HTR-8/SVneo (cell line): ENCODE results near the gene NBL1.

ENCODE experiments used
- DNase-seq: peaks from one replicate; pipeline ENCODE4 v3.0.0; 2011; ENCODE audit warnings: low spot score, mixed read lengths; ENCODE audit not compliant: insufficient read length
- FAIRE-seq: peaks from 2 replicates; lab custom pipeline; 2011; peaks lifted over from hg19 to GRCh38; lab: Jason Lieb, UNC

NBL1 gene

GRCh38 chr1:19664453-19665185 is 20.5 kb downstream of the NBL1 start, which contains the start of gene HTR6:
TSS of gene HTR6 (plus strand) at chr1:19664875. CDS start at chr1:19665754, 879 bp downstream.
- DNase-seq, result no peak
- FAIRE-seq, result no peak

- DNase-seq (no peak), FAIRE-seq (no peak)
These were observed 21.0 kb downstream of the NBL1 start for GRCh38 chr1:19665186-19665495.

- DNase-seq (no peak), FAIRE-seq (no peak)
These were observed 21.7 kb downstream of the NBL1 start for GRCh38 chr1:19665496-19666465.

GRCh38 chr1:19668888-19669287 is 24.8 kb downstream of the NBL1 start:
- DNase-seq (no peak), FAIRE-seq (no peak)

- DNase-seq (no peak), FAIRE-seq (no peak)
These were observed 26.7 kb downstream of the NBL1 start for GRCh38 chr1:19670787-19671186.

- FAIRE-seq (no peak), DNase-seq (no peak)
These were observed 28.1 kb downstream of the NBL1 start for GRCh38 chr1:19672237-19672636.

- FAIRE-seq (no peak), DNase-seq (no peak)
These were observed 31.7 kb downstream of the NBL1 start for GRCh38 chr1:19675797-19676196.

- DNase-seq (peak; percentile 48), FAIRE-seq (no peak)
These were observed 32.4 kb downstream of the NBL1 start for GRCh38 chr1:19676438-19676922.

GRCh38 chr1:19678493-19678892 is 34.4 kb downstream of the NBL1 start:
- no peak for DNase-seq
- FAIRE-seq, result no peak

- FAIRE-seq (no peak), DNase-seq (no peak)
These were observed 34.9 kb downstream of the NBL1 start for GRCh38 chr1:19678931-19679453.

- DNase-seq (no peak), FAIRE-seq (no peak)
These were observed 35.6 kb downstream of the NBL1 start for GRCh38 chr1:19679691-19680090.

- DNase-seq (no peak), FAIRE-seq (no peak)
These were observed 36.5 kb downstream of the NBL1 start for GRCh38 chr1:19680644-19681043.

GRCh38 chr1:19682257-19682656 is 38.1 kb downstream of the NBL1 start:
- no peak for FAIRE-seq
- no peak for DNase-seq

- FAIRE-seq, result no peak
- no peak for DNase-seq
These were observed 38.8 kb downstream of the NBL1 start for GRCh38 chr1:19682901-19683300.

GRCh38 chr1:19683351-19683750 is 39.2 kb downstream of the NBL1 start:
- DNase-seq (no peak), FAIRE-seq (no peak)

- FAIRE-seq (no peak), DNase-seq (no peak)
These were observed 40.6 kb downstream of the NBL1 start for GRCh38 chr1:19684677-19685076.

- DNase-seq (no peak), FAIRE-seq (no peak)
These were observed 41.9 kb downstream of the NBL1 start for GRCh38 chr1:19685994-19686393.

GRCh38 chr1:19687414-19687813 is 43.3 kb downstream of the NBL1 start:
- DNase-seq (no peak), FAIRE-seq (no peak)

- DNase-seq (no peak), FAIRE-seq (no peak)
These were observed 44.1 kb downstream of the NBL1 start for GRCh38 chr1:19688041-19688842.

- FAIRE-seq, result no peak
- no peak for DNase-seq
These were observed 45.1 kb downstream of the NBL1 start for GRCh38 chr1:19689085-19689757.
